Spleen (tissue), 7 donors: ENCODE results near the gene ATP5F1E.

ENCODE experiments used
- POLR2AphosphoS5 ChIP-seq, 3 donors: sonication (generic); formaldehyde crosslinking; IDR thresholded peaks; one replicate each; pipeline ENCODE4 v1.5.1; 2017; ENCODE audit warnings: antibody characterized with exemption in 3 of 3
- TF ChIP-seq, protein P1 (sequence below), 11 experiments: fragments of 200-600 bp in 7 of 11; fragments of 450-650 bp in 4 of 11; sonication (generic) in 4 of 11; IDR thresholded peaks in 8 of 11; conservative IDR thresholded peaks in 3 of 11; 1 replicate in 7 of 11; 2 replicates in 4 of 11; pipeline versions ENCODE4 v1.4.0 to v1.8.0; 2016 to 2021; ENCODE audit warnings: antibody characterized with exemption in 11 of 11, inconsistent platforms in 4 of 11, mild to moderate bottlenecking in 1 of 11
- donor health status: DM: no; HTN: no; CAD: no; lungs with moderate emphysema.
- donor health status: DM: no; HTN: no; CAD: no.
- donor health status: DM: no; HTN: no; CAD: no.

DNA sequence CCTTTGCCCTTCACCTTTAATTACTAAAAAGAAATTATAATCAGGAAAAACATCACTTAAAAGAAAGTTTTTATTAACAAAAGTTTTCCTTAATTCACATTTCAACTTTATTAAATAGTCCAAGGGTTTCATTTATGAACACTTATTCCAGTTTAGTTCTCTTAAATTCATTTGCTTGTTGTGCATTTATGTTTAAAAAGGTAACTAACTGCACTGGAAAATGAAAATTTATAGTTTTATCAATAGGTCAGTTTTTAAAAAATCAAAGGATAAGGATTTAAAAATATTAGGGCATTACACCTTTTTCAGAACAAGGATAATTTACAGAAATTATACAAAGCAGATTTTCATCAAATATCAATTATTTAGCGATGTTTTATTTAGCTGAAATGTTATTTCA, 958 bp upstream of the ATP5F1E start:
- TF ChIP-seq, protein P1, sequence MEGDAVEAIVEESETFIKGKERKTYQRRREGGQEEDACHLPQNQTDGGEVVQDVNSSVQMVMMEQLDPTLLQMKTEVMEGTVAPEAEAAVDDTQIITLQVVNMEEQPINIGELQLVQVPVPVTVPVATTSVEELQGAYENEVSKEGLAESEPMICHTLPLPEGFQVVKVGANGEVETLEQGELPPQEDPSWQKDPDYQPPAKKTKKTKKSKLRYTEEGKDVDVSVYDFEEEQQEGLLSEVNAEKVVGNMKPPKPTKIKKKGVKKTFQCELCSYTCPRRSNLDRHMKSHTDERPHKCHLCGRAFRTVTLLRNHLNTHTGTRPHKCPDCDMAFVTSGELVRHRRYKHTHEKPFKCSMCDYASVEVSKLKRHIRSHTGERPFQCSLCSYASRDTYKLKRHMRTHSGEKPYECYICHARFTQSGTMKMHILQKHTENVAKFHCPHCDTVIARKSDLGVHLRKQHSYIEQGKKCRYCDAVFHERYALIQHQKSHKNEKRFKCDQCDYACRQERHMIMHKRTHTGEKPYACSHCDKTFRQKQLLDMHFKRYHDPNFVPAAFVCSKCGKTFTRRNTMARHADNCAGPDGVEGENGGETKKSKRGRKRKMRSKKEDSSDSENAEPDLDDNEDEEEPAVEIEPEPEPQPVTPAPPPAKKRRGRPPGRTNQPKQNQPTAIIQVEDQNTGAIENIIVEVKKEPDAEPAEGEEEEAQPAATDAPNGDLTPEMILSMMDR (IDR thresholded peaks at IDR 0.05 in 8 of 11, conservative IDR thresholded peaks at IDR 0.05 in 3 of 11), result no peak
- TF ChIP-seq POLR2AphosphoS5 (IDR thresholded peaks at IDR 0.05), result no peak
